ENCODE measurements around the gene ALB.

ALB gene

GRCh38 chr4:73408181-73408867, 4.2 kb downstream of the ALB start:
- TF ChIP-seq CTCF (conservative IDR thresholded peaks at IDR 0.05; ENCODE audit: low read depth, low read length): no peak
- no peak overlapping the region for H3K4me3 ChIP-seq (ENCODE audit: low read length)
- no peak for DNase-seq (ENCODE audit: low read depth)

DNA sequence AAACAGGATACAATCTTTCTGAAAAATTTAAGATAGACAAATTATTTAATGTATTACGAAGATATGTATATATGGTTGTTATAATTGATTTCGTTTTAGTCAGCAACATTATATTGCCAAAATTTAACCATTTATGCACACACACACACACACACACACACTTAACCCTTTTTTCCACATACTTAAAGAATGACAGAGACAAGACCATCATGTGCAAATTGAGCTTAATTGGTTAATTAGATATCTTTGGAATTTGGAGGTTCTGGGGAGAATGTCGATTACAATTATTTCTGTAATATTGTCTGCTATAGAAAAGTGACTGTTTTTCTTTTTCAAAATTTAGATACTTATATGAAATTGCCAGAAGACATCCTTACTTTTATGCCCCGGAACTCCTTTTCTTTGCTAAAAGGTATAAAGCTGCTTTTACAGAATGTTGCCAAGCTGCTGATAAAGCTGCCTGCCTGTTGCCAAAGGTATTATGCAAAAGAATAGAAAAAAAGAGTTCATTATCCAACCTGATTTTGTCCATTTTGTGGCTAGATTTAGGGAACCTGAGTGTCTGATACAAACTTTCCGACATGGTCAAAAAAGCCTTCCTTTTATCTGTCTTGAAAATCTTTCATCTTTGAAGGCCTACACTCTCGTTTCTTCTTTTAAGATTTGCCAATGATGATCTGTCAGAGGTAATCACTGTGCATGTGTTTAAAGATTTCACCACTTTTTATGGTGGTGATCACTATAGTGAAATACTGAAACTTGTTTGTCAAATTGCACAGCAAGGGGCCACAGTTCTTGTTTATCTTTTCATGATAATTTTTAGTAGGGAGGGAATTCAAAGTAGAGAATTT, 5.2 kb downstream of the ALB start:
- TF ChIP-seq CTCF (conservative IDR thresholded peaks at IDR 0.05; ENCODE audit: low read depth, low read length): no peak
- DNase-seq (ENCODE audit: low read depth): no peak
- H3K4me3 ChIP-seq (ENCODE audit: low read length): no peak overlapping the region

DNA sequence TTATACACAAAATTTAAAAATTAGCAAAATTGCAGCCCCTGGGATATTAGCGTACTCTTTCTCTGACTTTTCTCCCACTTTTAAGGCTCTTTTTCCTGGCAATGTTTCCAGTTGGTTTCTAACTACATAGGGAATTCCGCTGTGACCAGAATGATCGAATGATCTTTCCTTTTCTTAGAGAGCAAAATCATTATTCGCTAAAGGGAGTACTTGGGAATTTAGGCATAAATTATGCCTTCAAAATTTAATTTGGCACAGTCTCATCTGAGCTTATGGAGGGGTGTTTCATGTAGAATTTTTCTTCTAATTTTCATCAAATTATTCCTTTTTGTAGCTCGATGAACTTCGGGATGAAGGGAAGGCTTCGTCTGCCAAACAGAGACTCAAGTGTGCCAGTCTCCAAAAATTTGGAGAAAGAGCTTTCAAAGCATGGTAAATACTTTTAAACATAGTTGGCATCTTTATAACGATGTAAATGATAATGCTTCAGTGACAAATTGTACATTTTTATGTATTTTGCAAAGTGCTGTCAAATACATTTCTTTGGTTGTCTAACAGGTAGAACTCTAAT, 6.0 kb downstream of the ALB start:
- DNase-seq (ENCODE audit: low read depth): no peak
- no peak for TF ChIP-seq CTCF (conservative IDR thresholded peaks at IDR 0.05; ENCODE audit: low read depth, low read length)
- no peak overlapping the region for H3K4me3 ChIP-seq (ENCODE audit: low read length)

DNA sequence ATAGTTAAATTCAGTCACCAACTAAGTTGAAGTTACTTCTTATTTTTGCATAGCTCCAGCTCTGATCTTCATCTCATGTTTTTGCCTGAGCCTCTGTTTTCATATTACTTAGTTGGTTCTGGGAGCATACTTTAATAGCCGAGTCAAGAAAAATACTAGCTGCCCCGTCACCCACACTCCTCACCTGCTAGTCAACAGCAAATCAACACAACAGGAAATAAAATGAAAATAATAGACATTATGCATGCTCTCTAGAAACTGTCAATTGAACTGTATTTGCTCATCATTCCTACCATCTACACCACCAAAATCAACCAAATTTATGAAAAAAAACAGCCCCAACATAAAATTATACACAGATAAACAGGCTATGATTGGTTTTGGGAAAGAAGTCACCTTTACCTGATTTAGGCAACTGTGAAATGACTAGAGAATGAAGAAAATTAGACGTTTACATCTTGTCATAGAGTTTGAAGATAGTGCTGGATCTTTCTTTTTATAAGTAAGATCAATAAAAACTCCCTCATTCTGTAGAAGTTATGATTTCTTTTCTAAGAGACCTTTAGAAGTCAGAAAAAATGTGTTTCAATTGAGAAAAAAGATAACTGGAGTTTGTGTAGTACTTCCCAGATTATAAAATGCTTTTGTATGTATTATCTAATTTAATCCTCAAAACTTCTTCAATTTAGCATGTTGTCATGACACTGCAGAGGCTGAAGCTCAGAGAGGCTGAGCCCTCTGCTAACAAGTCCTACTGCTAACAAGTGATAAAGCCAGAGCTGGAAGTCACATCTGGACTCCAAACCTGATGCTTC, 7.0 kb downstream of the ALB start:
- H3K4me3 ChIP-seq (ENCODE audit: low read length): no peak overlapping the region
- DNase-seq (ENCODE audit: low read depth): no peak
- TF ChIP-seq CTCF (conservative IDR thresholded peaks at IDR 0.05; ENCODE audit: low read depth, low read length): no peak

- no peak for TF ChIP-seq CTCF (conservative IDR thresholded peaks at IDR 0.05; ENCODE audit: low read depth, low read length)
- no peak for DNase-seq (ENCODE audit: low read depth)
- no peak overlapping the region for H3K4me3 ChIP-seq (ENCODE audit: low read length)
Measured at GRCh38 chr4:73411731-73412414, 7.8 kb downstream of the ALB start.

GRCh38 chr4:73413294-73413755, 9.2 kb downstream of the ALB start:
- no peak overlapping the region for H3K4me3 ChIP-seq (ENCODE audit: low read length)
- TF ChIP-seq CTCF (conservative IDR thresholded peaks at IDR 0.05; ENCODE audit: low read depth, low read length): no peak

More at GRCh38 chr4:73413294-73413755, 9.2 kb downstream of the ALB start:
- DNase-seq (ENCODE audit: low read depth): no peak
